GM06990 (cell line): ENCODE results near the gene PLOD2.

Experiments used
- DNase-seq: peaks from one replicate; pipeline ENCODE4 v3.0.0-alpha.2; 2011; ENCODE audit not compliant: insufficient read length; ENCODE audit errors: extremely low read depth
- H3K27me3 ChIP-seq: replicated peaks from 2 replicates; pipeline ENCODE4 v1.6.0; 2011; ENCODE audit warnings: low read length; ENCODE audit not compliant: control insufficient read depth, insufficient read depth
- H3K36me3 ChIP-seq: 2 replicates; pipeline ENCODE4 v1.5.1; 2011; ENCODE audit warnings: low read length; ENCODE audit not compliant: control insufficient read depth, insufficient read depth
- H3K4me3 ChIP-seq: replicated peaks from 2 replicates; pipeline ENCODE4 v1.5.1; 2011; ENCODE audit warnings: low read depth, mild to moderate bottlenecking, control low read depth, low read length
- CTCF ChIP-seq: IDR thresholded peaks from 2 replicates; pipeline ENCODE4 v1.5.1; 2011; ENCODE audit warnings: low read length, control low read depth, mild to moderate bottlenecking, inconsistent platforms; ENCODE audit not compliant: insufficient read depth, poor library complexity, severe bottlenecking

PLOD2 gene

GRCh38 chr3:146166415-146166821, 5.4 kb upstream of the PLOD2 start:
- no peaks in the 10 kb centered on the region for H3K36me3 ChIP-seq
- no peak for TF ChIP-seq CTCF
- no peak for DNase-seq
- no peak overlapping the region for H3K4me3 ChIP-seq
- H3K27me3 ChIP-seq = no peaks in the 10 kb centered on the region

GRCh38 chr3:146165877-146166276, 4.9 kb upstream of the PLOD2 start:
- TF ChIP-seq CTCF = no peak
- Histone ChIP-seq H3K4me3 (no peak overlapping the region), H3K36me3 (no peaks in the 10 kb centered on the region), H3K27me3 (no peaks in the 10 kb centered on the region)
- no peak for DNase-seq

- no peak for DNase-seq
Measured at GRCh38 chr3:146164971-146165769, 4.2 kb upstream of the PLOD2 start.

GRCh38 chr3:146164506-146164905, 3.5 kb upstream of the PLOD2 start:
- no peaks in the 10 kb centered on the region for H3K36me3 ChIP-seq
- no peaks in the 10 kb centered on the region for H3K27me3 ChIP-seq
- no peak for TF ChIP-seq CTCF
- no peak overlapping the region for H3K4me3 ChIP-seq
- DNase-seq = no peak

More at GRCh38 chr3:146164971-146165769, 4.2 kb upstream of the PLOD2 start:
- H3K36me3 ChIP-seq = no peaks in the 10 kb centered on the region
- no peaks in the 10 kb centered on the region for H3K27me3 ChIP-seq
- no peak for TF ChIP-seq CTCF
- no peak overlapping the region for H3K4me3 ChIP-seq

- DNase-seq = no peak
- no peak overlapping the region for H3K4me3 ChIP-seq
- H3K27me3 ChIP-seq = no peaks in the 10 kb centered on the region
- TF ChIP-seq CTCF = no peak
- no peaks in the 10 kb centered on the region for H3K36me3 ChIP-seq
Measured at GRCh38 chr3:146164071-146164470, 3.1 kb upstream of the PLOD2 start.

- DNase-seq = no peak
- Histone ChIP-seq H3K36me3 (no peaks in the 10 kb centered on the region), H3K27me3 (no peaks in the 10 kb centered on the region), H3K4me3 (no peak overlapping the region)
- TF ChIP-seq CTCF = no peak
Measured at GRCh38 chr3:146163584-146163983, 2.6 kb upstream of the PLOD2 start.
